GM23338 (cell line): ENCODE data around the gene RNF157.

Experiments used
- EZH2 ChIP-seq: fragments of 200-600 bp; sonication (generic); IDR thresholded peaks from one replicate; pipeline ENCODE4 v1.8.0; 2017; ENCODE audit warnings: antibody characterized with exemption, mild to moderate bottlenecking, low read depth; ENCODE audit not compliant: unreplicated experiment
- EZH2phosphoT487 ChIP-seq: fragments of 200-600 bp; sonication (generic); IDR thresholded peaks from one replicate; pipeline ENCODE4 v1.8.1; 2018; ENCODE audit warnings: antibody characterized with exemption; ENCODE audit not compliant: unreplicated experiment
- JUNB ChIP-seq: IDR thresholded peaks from one replicate; pipeline ENCODE4 v1.6.1; 2016; ENCODE audit warnings: antibody characterized with exemption; ENCODE audit not compliant: unreplicated experiment
- POLR2AphosphoS5 ChIP-seq: IDR thresholded peaks from 2 replicates; pipeline ENCODE4 v1.6.1; 2016; ENCODE audit warnings: antibody characterized with exemption, low read depth
- STAT1 ChIP-seq: IDR thresholded peaks from one replicate; pipeline ENCODE4 v1.6.1; 2016; ENCODE audit warnings: antibody characterized with exemption; ENCODE audit not compliant: unreplicated experiment
- ZNF331 ChIP-seq: fragments of 250-450 bp; sonication (Bioruptor Pico); IDR thresholded peaks from 2 replicates; pipeline ENCODE4 v1.5.0; 2020; ENCODE audit warnings: low read depth, mild to moderate bottlenecking, moderate library complexity
- TF ChIP-seq, protein P1 (sequence below), 2 experiments: fragments of 200-600 bp in 1 of 2; sonication (generic) in 1 of 2; conservative IDR thresholded peaks; 2 replicates each; pipeline versions ENCODE4 v1.5.1 to v1.6.1; 2016 to 2017; ENCODE audit warnings: antibody characterized with exemption in 2 of 2, low read depth in 2 of 2, mild to moderate bottlenecking in 2 of 2, moderate library complexity in 1 of 2
- TF ChIP-seq, protein P2 (sequence below): IDR thresholded peaks from one replicate; pipeline ENCODE4 v1.6.1; 2018; ENCODE audit warnings: antibody characterized with exemption; ENCODE audit not compliant: unreplicated experiment

DNA sequence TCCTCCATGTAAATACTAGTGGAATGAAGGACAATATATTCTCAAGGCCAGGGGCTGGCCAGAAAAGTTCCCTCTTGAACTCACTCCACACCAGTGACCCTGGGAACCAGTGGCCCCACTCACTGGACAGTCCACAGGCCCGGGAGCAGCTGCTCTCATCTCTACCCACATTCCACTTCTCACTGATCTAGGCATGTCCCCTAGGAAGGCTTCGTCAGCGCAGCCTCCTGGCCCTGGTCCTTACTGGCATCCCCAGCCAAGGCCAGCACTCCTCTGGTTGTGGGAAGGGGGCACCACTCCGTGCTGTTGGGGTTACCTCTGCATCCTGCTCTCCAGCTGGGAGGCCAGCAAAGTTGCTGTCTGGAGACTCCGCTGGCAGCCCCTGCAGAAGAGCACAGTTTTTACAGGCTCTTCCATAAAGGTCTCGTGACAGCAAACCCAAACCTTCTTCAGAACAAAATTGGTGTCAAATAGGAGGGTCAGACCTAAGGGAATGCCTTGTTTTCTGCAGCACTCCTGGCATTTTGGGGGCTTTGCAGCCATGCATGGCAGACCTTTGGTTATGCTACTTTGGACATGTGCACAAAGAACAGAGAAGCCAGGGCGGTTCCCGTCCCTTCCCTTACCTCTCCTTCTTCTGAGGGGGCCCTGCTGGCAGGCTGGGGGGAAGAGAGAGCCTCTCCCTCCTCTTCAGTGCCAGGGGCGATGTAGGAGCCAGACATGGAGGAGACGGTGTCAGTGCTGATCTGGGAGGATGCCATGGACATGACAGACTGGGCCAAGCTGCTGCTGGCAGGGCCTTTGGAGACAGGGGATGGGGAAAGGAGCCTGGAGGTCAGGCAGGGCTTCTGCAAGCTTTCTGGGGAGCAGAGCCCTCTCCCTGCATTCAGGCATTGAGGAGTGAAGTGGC is 85.1 kb downstream of the RNF157 start:
- TF ChIP-seq EZH2phosphoT487 (no peak), EZH2 (no peak), POLR2AphosphoS5 (no peak), JUNB (no peak), STAT1 (no peak), ZNF331 (CRISPR knock-in tag) (no peak)
- TF ChIP-seq, protein P1, sequence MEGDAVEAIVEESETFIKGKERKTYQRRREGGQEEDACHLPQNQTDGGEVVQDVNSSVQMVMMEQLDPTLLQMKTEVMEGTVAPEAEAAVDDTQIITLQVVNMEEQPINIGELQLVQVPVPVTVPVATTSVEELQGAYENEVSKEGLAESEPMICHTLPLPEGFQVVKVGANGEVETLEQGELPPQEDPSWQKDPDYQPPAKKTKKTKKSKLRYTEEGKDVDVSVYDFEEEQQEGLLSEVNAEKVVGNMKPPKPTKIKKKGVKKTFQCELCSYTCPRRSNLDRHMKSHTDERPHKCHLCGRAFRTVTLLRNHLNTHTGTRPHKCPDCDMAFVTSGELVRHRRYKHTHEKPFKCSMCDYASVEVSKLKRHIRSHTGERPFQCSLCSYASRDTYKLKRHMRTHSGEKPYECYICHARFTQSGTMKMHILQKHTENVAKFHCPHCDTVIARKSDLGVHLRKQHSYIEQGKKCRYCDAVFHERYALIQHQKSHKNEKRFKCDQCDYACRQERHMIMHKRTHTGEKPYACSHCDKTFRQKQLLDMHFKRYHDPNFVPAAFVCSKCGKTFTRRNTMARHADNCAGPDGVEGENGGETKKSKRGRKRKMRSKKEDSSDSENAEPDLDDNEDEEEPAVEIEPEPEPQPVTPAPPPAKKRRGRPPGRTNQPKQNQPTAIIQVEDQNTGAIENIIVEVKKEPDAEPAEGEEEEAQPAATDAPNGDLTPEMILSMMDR (conservative IDR thresholded peaks at IDR 0.05; ENCODE audit: low read depth in 2 of 2) = no peak
- TF ChIP-seq, protein P2, sequence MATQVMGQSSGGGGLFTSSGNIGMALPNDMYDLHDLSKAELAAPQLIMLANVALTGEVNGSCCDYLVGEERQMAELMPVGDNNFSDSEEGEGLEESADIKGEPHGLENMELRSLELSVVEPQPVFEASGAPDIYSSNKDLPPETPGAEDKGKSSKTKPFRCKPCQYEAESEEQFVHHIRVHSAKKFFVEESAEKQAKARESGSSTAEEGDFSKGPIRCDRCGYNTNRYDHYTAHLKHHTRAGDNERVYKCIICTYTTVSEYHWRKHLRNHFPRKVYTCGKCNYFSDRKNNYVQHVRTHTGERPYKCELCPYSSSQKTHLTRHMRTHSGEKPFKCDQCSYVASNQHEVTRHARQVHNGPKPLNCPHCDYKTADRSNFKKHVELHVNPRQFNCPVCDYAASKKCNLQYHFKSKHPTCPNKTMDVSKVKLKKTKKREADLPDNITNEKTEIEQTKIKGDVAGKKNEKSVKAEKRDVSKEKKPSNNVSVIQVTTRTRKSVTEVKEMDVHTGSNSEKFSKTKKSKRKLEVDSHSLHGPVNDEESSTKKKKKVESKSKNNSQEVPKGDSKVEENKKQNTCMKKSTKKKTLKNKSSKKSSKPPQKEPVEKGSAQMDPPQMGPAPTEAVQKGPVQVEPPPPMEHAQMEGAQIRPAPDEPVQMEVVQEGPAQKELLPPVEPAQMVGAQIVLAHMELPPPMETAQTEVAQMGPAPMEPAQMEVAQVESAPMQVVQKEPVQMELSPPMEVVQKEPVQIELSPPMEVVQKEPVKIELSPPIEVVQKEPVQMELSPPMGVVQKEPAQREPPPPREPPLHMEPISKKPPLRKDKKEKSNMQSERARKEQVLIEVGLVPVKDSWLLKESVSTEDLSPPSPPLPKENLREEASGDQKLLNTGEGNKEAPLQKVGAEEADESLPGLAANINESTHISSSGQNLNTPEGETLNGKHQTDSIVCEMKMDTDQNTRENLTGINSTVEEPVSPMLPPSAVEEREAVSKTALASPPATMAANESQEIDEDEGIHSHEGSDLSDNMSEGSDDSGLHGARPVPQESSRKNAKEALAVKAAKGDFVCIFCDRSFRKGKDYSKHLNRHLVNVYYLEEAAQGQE = no peak
